ENCODE measurements around the gene SLC35G3.
A peak's percentile ranks its signal among the peaks of the same experiment; 100 is the strongest.
"Not testable (repeated sequence)": the region's sequence is repeated elsewhere in the genome, so short reads cannot be mapped to it uniquely, and the experiment has no call there.

The SLC35G3 gene

GRCh38 chr17:35194001-35194400 is at the start of gene SLC35G3:
Gene SLC35G3, minus strand, starts transcription at chr17:35194393. Its CDS starts 86 bp downstream, at chr17:35194307.
- DNase-seq (ENCODE audit: low read depth in 1 of 2, low spot score in 1 of 2), result not testable (repeated sequence)

DNA sequence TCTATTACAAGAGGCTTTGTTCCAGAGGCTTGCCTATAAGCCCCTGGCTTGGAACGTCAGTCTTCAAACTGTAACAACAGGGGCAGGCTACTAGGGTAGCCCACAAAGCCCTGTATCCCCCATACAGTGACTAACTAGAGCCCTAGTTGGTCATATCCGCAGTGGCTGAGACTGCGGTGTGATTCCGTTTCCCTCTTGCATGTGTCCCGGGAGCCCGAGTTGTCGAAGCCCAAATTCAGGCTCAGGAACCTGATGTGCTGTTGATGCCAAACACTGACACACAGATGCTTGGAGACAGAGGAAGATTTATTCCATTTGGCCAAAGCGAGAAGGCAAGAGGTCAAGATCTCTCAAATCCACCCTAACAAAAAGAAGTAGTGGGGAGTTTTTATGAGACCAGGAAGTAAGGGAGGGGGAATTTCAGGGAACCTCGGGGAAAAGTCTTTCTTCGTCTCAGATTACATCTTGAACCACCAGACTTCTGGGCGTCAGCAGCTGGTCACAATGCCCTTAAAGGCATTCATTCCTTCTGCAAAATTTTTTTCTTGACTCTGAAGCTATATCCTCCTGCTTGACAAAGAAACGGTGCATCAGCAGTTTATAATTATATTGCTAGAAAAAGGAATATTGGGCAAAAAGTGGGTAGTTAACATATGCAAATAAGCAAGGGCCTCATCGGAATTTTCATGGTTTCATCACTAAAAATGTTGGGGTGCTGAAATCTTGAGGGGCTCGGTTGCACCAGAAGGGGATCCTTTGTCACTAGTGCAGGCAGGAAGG is 49.6 kb upstream of the SLC35G3 start:
- DNase-seq (ENCODE audit: low read depth in 1 of 2, low spot score in 1 of 2), result no peak

DNA sequence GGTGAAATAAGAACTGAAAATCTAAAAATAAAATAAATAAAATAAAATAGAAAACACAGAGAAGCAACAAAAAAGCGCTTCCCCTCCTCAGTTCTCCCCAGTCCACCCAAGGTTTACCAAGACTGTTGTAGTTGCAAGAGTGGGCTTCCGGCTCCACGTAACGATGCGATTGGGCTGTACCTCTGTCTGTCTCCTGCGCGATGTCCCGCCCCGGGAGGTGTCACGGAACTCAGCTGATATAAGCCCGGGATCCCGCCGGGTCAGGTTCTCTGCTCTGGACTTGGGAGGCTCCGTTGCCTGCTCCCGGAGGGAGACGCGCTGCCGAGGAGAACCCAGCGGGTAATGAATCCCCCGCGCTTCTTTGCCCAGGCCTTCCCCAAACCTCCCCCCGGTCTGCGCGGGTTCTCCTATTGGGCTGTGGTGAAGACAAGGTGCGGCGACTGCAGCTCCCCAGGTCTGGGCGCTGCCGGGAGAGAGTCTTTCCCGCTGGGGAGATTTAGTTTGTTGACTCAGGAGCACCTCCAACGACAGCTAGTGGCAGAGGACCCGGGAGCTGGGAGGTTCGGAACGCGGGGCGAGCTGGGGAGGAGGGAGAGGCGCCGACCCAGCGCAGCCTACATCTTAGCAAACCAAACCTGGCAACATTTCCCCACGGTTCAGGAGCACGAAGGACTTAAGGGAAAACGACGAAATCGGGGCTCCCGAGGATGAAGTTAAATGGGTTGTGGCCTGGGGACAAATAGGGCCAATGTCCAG is 48.8 kb upstream of the SLC35G3 start, which contains the start of gene SLFN5:
SLFN5 (plus strand) TSS at position 268 of the 756 bp plus-strand sequence. CDS start 15,619 bp downstream, outside the sequence.
- DNase-seq (ENCODE audit: low read depth in 1 of 2, low spot score in 1 of 2), result peak; percentile 87 to 91

- DNase-seq (ENCODE audit: low read depth in 1 of 2, low spot score in 1 of 2), result peak; percentile 63 to 65
Observed at GRCh38 chr17:35242158-35242804, 48.1 kb upstream of the SLC35G3 start.

DNA sequence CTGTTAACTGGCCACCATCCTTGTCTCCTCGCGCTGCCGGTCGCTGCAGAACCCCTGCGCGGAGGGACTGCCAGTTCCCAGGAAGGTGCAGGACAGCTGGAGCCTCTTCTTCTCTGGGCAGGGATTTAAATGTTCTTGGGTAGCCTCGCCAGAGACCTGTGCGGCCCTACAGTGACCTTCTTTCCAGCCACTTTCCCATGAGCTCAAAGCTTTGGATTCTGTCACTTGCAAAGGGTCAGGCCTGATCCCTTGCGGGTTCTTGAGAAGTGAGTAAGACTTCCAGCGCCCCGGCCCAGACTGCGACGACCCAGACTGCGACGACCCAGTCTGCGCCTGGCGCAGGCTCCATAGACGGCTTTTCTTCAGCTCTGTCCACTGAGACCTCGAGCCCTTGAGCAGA is 47.3 kb upstream of the SLC35G3 start:
- DNase-seq (ENCODE audit: low read depth in 1 of 2, low spot score in 1 of 2), result peak in 1 of 2 donors; percentile 19

GRCh38 chr17:35240861-35241260 is 46.7 kb upstream of the SLC35G3 start:
- no peak for DNase-seq (ENCODE audit: low read depth in 1 of 2, low spot score in 1 of 2)

DNA sequence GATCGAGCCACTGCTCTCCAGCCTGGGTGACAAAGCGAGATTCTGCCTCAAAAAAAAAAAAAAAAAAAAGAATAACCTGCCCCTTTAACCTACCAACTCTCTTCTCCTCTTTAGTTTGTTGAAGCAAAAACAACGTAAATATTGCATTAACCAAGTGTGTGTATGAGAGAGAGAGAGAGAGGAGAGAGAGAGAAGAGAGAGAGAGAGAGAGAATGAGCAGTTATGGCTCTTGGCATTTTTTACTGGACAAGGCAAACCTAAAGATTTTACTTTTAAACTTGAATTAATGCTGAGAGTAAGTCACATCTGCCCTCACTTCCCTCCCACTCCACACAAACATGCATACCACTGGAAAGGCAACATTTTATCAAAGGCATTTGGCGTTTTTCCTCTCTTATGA is 45.6 kb upstream of the SLC35G3 start:
- no peak for DNase-seq (ENCODE audit: low read depth in 1 of 2, low spot score in 1 of 2)

DNA sequence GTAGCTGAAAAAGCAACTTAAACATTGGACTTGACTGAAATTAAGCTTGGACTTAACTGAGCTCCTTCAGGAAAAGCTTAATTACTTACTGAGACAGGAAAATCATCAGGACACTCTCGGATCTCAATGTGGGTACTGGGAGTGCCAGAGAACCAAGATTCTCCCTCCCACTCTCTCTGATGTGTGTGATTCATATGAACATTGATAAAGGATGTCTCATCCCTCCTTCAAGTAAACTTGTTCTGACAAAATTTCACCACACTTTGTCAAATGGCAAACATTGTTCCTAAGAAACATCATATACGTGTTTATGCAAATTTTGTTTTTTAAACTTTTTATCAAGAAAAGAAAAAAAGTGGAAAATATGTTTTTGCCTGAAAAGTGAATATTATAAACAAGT is 44.6 kb upstream of the SLC35G3 start:
- DNase-seq (ENCODE audit: low read depth in 1 of 2, low spot score in 1 of 2), result no peak

DNA sequence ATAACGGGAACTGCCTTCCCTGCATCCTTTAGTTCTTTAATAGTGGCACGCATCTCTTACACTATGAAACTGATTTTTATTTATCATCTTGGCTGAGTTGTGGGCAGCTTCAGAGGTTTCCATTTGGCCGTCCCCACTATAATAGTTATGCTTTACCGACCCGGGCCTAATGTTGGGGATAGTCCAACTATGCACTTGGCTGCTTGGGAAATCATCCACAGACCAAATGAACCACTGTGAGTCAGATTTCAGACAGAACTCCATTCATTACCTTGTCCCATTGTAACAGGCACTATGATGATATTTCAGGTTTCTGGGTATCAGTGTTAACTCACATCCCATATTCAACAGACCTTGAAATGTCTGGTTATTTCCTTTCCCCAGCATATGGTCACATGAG is 42.6 kb upstream of the SLC35G3 start:
- DNase-seq (ENCODE audit: low read depth in 1 of 2, low spot score in 1 of 2), result no peak

- DNase-seq (ENCODE audit: low read depth in 1 of 2, low spot score in 1 of 2), result no peak
Observed at GRCh38 chr17:35235917-35236316, 41.7 kb upstream of the SLC35G3 start.

GRCh38 chr17:35235289-35235688 is 41.1 kb upstream of the SLC35G3 start:
- no peak for DNase-seq (ENCODE audit: low read depth in 1 of 2, low spot score in 1 of 2)

DNA sequence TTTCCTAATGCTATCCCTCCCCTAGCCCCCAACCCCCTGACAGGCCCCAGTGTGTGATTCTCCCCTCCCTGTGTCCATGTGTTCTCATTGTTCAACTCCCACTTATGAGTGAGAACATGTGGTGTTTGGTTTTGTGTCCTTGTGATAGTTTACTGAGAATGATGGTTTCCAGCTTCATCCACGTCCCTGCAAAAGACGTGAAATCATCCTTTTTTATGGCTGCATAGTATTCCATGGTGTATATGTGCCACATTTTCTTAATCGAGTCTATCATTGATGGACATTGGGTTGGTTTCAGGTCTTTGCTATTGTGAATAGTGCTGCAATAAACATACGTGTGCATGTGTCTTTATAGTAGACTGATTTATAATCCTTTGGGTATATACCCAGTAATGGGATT is 40.1 kb upstream of the SLC35G3 start:
- DNase-seq (ENCODE audit: low read depth in 1 of 2, low spot score in 1 of 2), result not testable (repeated sequence)

DNA sequence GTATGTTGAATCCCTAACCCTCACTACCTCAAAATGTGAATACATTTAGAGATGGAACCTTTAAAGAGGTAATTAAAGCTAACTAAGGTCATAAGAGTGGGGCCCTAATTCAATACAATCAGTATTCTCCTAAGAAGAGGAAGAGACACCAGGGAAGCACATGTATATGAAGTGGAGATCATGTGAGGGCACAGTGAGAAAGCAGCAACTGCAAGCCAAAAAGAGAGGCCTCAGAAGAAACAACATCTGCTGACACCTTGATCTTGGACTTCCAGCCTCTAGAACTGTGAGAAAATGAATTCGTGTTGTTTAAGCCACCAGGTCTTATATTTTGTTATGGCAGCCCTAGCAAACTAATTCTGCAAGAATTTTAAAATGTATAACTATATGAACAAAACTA is 35.4 kb upstream of the SLC35G3 start:
- DNase-seq (ENCODE audit: low read depth in 1 of 2, low spot score in 1 of 2), result no peak

GRCh38 chr17:35227546-35227945 is 33.4 kb upstream of the SLC35G3 start:
- DNase-seq (ENCODE audit: low read depth in 1 of 2, low spot score in 1 of 2), result no peak

- no peak for DNase-seq (ENCODE audit: low read depth in 1 of 2, low spot score in 1 of 2)
Observed at GRCh38 chr17:35224436-35224835, 30.2 kb upstream of the SLC35G3 start.

- no peak for DNase-seq (ENCODE audit: low read depth in 1 of 2, low spot score in 1 of 2)
Observed at GRCh38 chr17:35222452-35222851, 28.3 kb upstream of the SLC35G3 start.

GRCh38 chr17:35218915-35219314 is 24.7 kb upstream of the SLC35G3 start:
- no peak for DNase-seq (ENCODE audit: low read depth in 1 of 2, low spot score in 1 of 2)

- no peak for DNase-seq (ENCODE audit: low read depth in 1 of 2, low spot score in 1 of 2)
Observed at GRCh38 chr17:35217107-35217506, 22.9 kb upstream of the SLC35G3 start.

DNA sequence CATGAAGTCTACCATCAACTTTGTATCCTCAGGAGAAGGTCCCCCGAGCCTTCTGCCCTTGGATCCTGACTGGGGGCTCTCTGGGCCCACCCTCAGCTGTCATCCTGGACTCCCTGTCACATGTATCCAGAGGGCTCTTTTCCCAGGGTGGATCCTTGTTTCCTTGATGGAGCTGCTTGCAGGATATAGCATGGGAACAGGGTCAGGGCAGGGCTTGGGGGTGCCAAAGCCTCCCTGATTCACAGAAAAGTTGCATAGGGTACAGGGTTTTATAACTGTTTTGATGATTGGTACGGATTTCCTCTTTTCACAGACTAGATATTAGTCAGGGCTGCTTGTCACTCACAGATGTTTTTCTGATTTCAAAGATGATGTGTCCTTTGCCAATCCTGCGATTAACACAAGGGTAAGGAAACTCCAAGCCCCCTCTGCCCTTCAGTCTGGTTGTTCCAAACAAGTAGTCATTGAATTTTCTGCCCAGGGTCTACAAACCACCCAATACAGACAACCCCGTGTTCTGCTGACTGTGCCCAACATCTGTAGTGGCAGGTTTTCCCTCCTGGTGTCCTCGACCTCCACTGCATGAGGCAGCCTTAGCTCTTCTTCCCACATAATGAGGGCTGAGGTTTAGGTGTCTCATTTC is 20.6 kb upstream of the SLC35G3 start:
- DNase-seq (ENCODE audit: low read depth in 1 of 2, low spot score in 1 of 2), result no peak

DNA sequence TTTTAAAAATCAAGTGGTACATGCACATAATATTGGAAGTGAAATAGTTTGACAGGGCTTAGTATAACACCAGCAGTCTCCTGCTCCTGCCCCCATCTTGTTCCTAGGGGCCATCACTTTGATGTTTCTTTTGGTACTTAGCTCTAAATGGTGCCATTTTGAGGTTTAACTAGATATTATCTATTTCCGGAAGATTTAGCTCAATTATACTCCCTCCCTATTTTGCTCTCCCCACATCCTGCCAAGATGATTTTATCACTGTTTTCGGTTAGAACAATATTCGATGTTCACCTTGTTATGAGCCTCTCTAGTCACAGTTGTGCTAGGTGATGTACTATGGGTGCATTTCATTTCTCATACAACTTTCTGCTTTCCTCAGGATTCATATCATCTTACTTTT is 20.0 kb upstream of the SLC35G3 start:
- no peak for DNase-seq (ENCODE audit: low read depth in 1 of 2, low spot score in 1 of 2)

GRCh38 chr17:35213412-35213940 is 19.3 kb upstream of the SLC35G3 start:
- DNase-seq (ENCODE audit: low read depth in 1 of 2, low spot score in 1 of 2), result no peak

All from stimulated activated CD4-positive, alpha-beta T cell treated with anti-CD3 and anti-CD28 coated beads, Interleukin-15, amount 100 ng/mL, for 1 hour (primary cell).